SK-N-SH treated with all-trans-retinoic acid at 6 μM for 48 hours (cell line): ENCODE data around the gene PRUNE2.

Source experiments
- ARNTL ChIP-seq: fragments of 450-650 bp; formaldehyde crosslinking; IDR thresholded peaks from 2 replicates; pipeline ENCODE4 v1.5.0; 2020; ENCODE audit warnings: low read depth, mild to moderate bottlenecking, moderate library complexity, borderline replicate concordance
- ISL1 ChIP-seq: fragments of 250-450 bp; sonication (Bioruptor Pico); IDR thresholded peaks from 2 replicates; pipeline ENCODE4 v2.1.2; 2022; ENCODE audit warnings: mild to moderate bottlenecking, moderate library complexity
- POU6F1 ChIP-seq: fragments of 250-450 bp; sonication (Bioruptor Pico); IDR thresholded peaks from 2 replicates; pipeline ENCODE4 v1.8.0; 2021; ENCODE audit warnings: low read depth, mild to moderate bottlenecking, moderate library complexity, borderline replicate concordance
- ZC3H10 ChIP-seq: fragments of 250-450 bp; sonication (Bioruptor Pico); IDR thresholded peaks from 2 replicates; pipeline ENCODE4 v1.5.1; 2021; ENCODE audit warnings: mild to moderate bottlenecking, moderate library complexity
- ZFP30 ChIP-seq: fragments of 450-650 bp; formaldehyde crosslinking; IDR thresholded peaks from 2 replicates; pipeline ENCODE4 v1.5.0; 2022; ENCODE audit warnings: mild to moderate bottlenecking, moderate library complexity
- TF ChIP-seq, protein P1 (sequence below): fragments of 250-450 bp; sonication (Bioruptor Pico); IDR thresholded peaks from 2 replicates; pipeline ENCODE4 v1.8.0; 2020; ENCODE audit warnings: mild to moderate bottlenecking, moderate library complexity, borderline replicate concordance

- TF ChIP-seq, protein P1, sequence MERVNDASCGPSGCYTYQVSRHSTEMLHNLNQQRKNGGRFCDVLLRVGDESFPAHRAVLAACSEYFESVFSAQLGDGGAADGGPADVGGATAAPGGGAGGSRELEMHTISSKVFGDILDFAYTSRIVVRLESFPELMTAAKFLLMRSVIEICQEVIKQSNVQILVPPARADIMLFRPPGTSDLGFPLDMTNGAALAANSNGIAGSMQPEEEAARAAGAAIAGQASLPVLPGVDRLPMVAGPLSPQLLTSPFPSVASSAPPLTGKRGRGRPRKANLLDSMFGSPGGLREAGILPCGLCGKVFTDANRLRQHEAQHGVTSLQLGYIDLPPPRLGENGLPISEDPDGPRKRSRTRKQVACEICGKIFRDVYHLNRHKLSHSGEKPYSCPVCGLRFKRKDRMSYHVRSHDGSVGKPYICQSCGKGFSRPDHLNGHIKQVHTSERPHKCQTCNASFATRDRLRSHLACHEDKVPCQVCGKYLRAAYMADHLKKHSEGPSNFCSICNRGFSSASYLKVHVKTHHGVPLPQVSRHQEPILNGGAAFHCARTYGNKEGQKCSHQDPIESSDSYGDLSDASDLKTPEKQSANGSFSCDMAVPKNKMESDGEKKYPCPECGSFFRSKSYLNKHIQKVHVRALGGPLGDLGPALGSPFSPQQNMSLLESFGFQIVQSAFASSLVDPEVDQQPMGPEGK (CRISPR knock-in tag) = no peak
- TF ChIP-seq ISL1 (CRISPR knock-in tag) = no peak
- no peak for TF ChIP-seq ARNTL (CRISPR knock-in tag)
- no peak for TF ChIP-seq POU6F1 (CRISPR knock-in tag)
- TF ChIP-seq ZFP30 (CRISPR knock-in tag) = no peak
- TF ChIP-seq ZC3H10 (CRISPR knock-in tag) = no peak
Measured at GRCh38 chr9:76607730-76608436, 298.0 kb downstream of the PRUNE2 start.
